ENCODE measurements around the gene CKAP2.
A peak's percentile ranks its signal among the peaks of the same experiment; 100 is the strongest.

CKAP2 gene

DNA sequence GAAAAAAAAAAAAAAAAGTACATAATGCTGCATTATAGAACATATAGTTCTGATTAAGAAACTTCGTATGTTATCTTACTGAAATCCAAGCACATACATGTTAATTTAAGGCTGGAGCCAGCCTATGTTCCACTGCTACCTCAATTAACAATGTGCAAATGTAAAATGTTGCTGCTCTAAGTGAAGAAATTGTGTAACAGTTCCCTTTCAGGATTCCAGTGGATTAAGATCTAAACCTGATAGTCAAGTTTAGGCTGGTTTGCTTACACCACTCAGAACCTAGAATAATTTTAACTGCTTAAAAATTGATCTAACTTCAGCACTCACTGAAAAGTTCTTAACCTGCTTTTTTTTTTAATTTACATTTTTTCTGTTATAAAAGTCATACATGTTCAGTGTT lies 9.0 kb upstream of the CKAP2 start:
- TF ChIP-seq, protein P1, sequence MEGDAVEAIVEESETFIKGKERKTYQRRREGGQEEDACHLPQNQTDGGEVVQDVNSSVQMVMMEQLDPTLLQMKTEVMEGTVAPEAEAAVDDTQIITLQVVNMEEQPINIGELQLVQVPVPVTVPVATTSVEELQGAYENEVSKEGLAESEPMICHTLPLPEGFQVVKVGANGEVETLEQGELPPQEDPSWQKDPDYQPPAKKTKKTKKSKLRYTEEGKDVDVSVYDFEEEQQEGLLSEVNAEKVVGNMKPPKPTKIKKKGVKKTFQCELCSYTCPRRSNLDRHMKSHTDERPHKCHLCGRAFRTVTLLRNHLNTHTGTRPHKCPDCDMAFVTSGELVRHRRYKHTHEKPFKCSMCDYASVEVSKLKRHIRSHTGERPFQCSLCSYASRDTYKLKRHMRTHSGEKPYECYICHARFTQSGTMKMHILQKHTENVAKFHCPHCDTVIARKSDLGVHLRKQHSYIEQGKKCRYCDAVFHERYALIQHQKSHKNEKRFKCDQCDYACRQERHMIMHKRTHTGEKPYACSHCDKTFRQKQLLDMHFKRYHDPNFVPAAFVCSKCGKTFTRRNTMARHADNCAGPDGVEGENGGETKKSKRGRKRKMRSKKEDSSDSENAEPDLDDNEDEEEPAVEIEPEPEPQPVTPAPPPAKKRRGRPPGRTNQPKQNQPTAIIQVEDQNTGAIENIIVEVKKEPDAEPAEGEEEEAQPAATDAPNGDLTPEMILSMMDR (IDR thresholded peaks at IDR 0.05; ENCODE audit: borderline replicate concordance, control extremely low read depth, extremely low read depth, insufficient read depth, missing control alignments), result no peak
- no peak for DNase-seq (ENCODE audit: low spot score)
- in situ Hi-C loops (cut with MboI; ENCODE audit: low sequenced_read_pairs, unreplicated experiment), result no loop called here

DNA sequence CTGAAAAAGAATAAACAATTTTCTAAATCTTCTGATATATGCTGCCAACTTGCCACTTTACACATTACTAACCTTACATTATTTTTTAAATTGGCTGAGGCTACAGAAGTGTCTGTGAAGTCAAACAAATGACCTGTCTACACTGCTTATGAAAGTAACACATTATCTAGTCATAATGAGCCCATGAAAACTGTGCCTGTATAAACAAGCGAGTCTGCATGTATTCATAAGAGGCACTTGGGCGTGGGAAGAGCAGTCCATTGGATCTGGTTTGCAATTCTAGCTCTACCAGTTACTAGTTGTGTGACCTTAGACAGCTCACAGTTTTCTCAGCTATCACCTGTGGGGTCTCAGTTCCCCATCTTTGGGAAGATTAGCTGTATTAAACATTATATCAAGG lies 7.9 kb upstream of the CKAP2 start:
- TF ChIP-seq, protein P1 (IDR thresholded peaks at IDR 0.05; ENCODE audit: borderline replicate concordance, control extremely low read depth, extremely low read depth, insufficient read depth, missing control alignments), result no peak
- DNase-seq (ENCODE audit: low spot score), result no peak
- in situ Hi-C loops (cut with MboI; ENCODE audit: low sequenced_read_pairs, unreplicated experiment), result no loop called here

DNA sequence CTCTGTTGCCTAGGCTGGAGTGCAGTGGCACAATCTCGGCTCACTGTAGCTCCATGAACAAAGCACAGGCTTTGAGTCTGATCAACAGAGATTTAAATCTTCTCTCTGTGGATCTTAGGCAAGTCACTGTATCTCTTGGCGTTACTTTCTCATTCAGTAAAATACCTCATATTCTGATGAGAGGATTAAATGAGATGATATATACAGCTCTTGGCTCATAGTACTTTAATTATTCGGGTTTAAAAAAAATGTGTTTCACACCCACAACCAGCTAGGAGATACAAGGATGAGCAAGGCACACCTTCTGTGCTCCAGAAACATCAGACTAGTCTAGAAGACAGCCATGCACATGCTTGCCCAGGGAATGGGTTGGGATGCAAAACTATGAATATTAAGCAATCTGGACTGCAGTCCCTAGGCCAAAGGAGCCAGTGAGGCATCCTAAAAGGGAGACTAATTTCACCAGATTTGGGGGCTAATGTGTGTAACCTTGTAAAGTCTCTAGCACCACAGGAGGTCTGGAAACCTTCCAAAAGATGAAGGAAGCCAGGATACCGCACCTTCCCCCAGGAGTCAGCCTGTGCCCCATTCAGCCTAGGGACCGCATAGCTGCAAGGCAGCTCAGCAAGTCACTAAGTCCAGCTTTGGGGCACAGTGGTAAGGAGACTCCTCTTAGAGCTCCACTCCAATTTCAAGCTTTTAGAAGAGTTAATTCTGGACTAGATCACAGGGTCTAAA lies 7.3 kb upstream of the CKAP2 start:
- no peak for DNase-seq (ENCODE audit: low spot score)
- in situ Hi-C loops (cut with MboI; ENCODE audit: low sequenced_read_pairs, unreplicated experiment), result no loop called here
- TF ChIP-seq, protein P1 (IDR thresholded peaks at IDR 0.05; ENCODE audit: borderline replicate concordance, control extremely low read depth, extremely low read depth, insufficient read depth, missing control alignments), result no peak

DNA sequence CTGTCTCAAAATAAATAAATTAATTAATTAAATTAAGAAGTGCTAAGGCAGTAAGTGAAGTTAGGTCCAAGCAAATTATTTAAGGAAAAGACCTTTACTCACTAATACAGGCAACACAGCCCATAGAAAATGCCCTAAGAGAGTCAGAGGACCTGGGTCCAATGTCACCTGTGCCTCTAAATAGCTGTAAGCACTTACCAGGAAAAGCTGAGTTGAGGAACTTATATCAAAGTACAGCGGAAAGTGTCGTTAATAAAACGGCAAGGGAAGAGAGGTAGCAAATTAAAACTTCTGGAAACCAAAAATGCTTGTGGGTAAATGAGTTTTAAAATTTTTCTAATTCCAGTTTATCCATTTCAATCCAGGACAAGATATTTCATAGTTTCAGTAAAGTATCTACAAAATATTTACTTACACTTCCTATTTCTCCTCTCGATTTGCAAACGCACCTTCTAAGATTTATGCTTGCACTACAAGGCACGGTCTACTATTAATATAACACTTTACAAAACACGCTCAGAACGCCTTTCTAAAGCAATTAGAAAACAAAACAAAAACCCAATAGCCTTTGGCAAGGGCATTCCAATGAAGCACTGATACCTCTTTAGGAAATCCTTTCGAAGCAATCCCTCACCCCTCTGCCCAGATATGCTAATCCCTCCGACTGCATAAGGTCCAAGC lies 5.8 kb upstream of the CKAP2 start:
- in situ Hi-C loops (cut with MboI; ENCODE audit: low sequenced_read_pairs, unreplicated experiment), result no loop called here
- TF ChIP-seq, protein P1 (IDR thresholded peaks at IDR 0.05; ENCODE audit: borderline replicate concordance, control extremely low read depth, extremely low read depth, insufficient read depth, missing control alignments), result no peak
- no peak for DNase-seq (ENCODE audit: low spot score)

DNA sequence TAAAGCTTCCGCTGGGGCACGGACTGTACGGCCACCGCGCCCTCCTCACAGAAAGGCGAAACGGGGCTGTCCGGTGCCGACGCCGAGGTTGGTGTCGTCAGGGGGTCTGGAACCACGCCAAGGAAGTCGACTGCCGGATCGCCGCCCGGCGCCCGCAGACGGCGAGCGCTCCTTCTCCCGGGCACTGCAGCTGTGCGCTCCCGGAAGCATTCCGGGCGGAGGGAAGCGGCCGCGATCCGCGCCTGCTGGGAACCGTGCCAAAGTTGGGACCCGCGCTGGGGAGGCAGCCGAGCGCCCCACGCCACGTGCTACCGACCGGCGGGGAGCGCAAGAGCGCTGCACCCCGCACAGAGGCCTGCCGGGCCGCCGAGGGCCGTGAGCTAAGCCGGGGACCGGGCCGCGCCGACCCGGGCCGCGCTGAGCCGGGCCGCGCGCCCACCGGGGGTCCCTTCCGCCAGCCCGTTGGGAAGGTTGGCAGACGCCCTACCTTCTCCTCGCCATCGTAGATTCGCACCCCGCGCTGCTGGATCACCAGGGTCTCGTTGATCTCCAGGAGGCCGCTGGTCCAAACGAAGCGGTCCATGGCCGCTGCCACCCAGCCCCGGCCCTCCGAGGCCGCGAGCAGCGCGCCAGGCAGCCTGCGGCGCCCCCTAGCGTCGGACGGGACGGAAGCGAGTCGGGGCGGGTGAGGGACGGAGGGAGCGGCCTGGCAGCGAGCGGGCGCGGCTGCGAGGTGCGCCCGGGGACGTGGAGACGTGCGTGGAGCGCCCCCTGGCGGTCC lies 5.1 kb upstream of the CKAP2 start, which contains the start of gene VPS36:
VPS36 (minus strand) TSS at position 623 of the 781 bp plus-strand sequence; CDS start at position 583, 40 bp downstream.
- peak; percentile 93 for DNase-seq (ENCODE audit: low spot score)
- TF ChIP-seq, protein P1 (IDR thresholded peaks at IDR 0.05; ENCODE audit: borderline replicate concordance, control extremely low read depth, extremely low read depth, insufficient read depth, missing control alignments), result peak; percentile 98
- in situ Hi-C loops (cut with MboI; ENCODE audit: low sequenced_read_pairs, unreplicated experiment), result no loop called here

DNA sequence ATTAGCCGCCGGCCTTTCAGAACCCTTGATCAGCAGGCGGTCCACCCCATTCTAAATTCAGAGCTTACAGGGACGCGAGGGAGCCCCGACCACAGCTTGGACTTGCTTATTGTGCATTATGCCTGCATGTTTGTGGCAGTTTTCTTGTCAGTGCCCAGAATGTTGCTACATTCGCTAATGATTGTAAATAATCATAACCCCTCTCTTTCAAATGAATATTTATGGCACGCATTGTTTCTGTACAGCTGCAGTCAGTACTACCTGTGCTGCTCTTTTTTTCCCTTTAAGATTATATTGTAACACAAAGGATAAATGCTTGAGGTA lies 4.5 kb upstream of the CKAP2 start:
- in situ Hi-C loops (cut with MboI; ENCODE audit: low sequenced_read_pairs, unreplicated experiment), result no loop called here

More for the DNA sequence above, 4.5 kb upstream of the CKAP2 start:
- TF ChIP-seq, protein P1 (IDR thresholded peaks at IDR 0.05; ENCODE audit: borderline replicate concordance, control extremely low read depth, extremely low read depth, insufficient read depth, missing control alignments), result no peak
- no peak for DNase-seq (ENCODE audit: low spot score)

All from GM13976 (cell line).